ENCODE measurements around the gene CCDC102B.

Gene CCDC102B

GRCh38 chr18:68922392-68922791, 124.5 kb downstream of the CCDC102B start:
- Histone ChIP-seq H3K27me3 (ENCODE audit: insufficient read depth, poor library complexity, severe bottlenecking) (no peaks in the 10 kb centered on the region), H3K4me3 (ENCODE audit: severe bottlenecking) (no peak overlapping the region), H3K4me1 (ENCODE audit: insufficient read depth, poor library complexity, severe bottlenecking) (peaks cover 5% of the 10 kb centered on the region), H3K9me3 (ENCODE audit: severe bottlenecking) (no peaks in the 10 kb centered on the region), H3K27ac (ENCODE audit: poor library complexity, severe bottlenecking) (no peak overlapping the region), H3K36me3 (ENCODE audit: low read depth) (no peaks in the 10 kb centered on the region)
- ATAC-seq (ENCODE audit: low read depth), result peak; percentile 46; the same call in 2 of the 3 replicates
- no peak for DNase-seq (ENCODE audit: low spot score)
- no peak for TF ChIP-seq CTCF (IDR thresholded peaks at IDR 0.05; ENCODE audit: poor library complexity, severe bottlenecking)

- Histone ChIP-seq H3K4me3 (ENCODE audit: severe bottlenecking) (no peak overlapping the region), H3K27me3 (ENCODE audit: insufficient read depth, poor library complexity, severe bottlenecking) (no peaks in the 10 kb centered on the region), H3K27ac (ENCODE audit: poor library complexity, severe bottlenecking) (no peak overlapping the region), H3K4me1 (ENCODE audit: insufficient read depth, poor library complexity, severe bottlenecking) (no peaks in the 10 kb centered on the region), H3K36me3 (ENCODE audit: low read depth) (no peaks in the 10 kb centered on the region), H3K9me3 (ENCODE audit: severe bottlenecking) (no peaks in the 10 kb centered on the region)
- DNase-seq (ENCODE audit: low spot score) (no peak), ATAC-seq (ENCODE audit: low read depth) (peak; percentile 35; the same call in 2 of the 3 replicates)
- TF ChIP-seq CTCF (IDR thresholded peaks at IDR 0.05; ENCODE audit: poor library complexity, severe bottlenecking), result peak; percentile 24
These were observed 127.4 kb downstream of the CCDC102B start for GRCh38 chr18:68925268-68925667.

DNA sequence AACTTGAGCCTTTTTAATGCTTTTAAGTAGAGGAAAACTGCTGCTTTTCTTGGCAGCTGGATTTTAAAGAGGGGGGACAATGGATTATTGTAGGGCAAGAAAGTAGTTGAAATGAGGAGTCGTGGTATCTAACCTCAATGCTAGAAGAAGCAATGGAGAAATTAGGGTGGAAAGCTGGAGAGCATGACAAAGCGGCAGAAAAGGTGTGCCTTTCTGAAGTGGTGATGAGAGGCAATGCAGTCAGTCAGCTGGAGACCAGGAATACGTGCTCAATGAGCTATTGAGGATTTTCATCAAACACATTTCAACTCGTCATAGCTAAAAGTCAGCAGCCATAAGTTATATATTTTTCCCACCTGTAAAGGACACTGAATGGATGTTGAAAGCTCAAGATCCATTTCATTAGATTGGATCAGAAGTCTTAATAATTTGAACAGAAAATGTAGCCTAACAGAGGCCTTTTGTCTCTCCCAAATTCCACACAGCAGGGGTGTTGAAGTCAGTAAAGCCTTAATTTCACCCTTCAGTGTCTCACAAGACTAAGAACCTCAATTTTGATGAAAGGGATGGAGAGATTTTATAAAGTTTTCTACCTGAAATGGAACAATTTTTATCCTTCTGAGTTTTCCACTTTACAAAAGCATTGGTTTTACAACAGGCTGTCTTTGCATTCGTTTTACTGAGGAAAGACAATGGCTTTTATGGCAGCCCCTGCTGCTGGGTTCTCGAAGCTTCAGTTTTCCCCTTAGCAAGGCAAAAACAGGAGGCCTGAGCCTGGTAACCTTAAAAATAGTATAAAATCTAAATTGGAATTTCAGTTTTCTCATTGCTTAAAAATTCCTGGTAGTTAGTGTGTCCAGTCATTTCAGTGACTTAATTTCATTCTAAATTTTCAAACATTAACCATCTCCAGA, 131.1 kb downstream of the CCDC102B start:
- H3K9me3 ChIP-seq (ENCODE audit: severe bottlenecking), result no peaks in the 10 kb centered on the region
- H3K27me3 ChIP-seq (ENCODE audit: insufficient read depth, poor library complexity, severe bottlenecking), result no peaks in the 10 kb centered on the region
- DNase-seq (ENCODE audit: low spot score), result no peak
- no peak overlapping the region for H3K27ac ChIP-seq (ENCODE audit: poor library complexity, severe bottlenecking)
- no peak for TF ChIP-seq CTCF (IDR thresholded peaks at IDR 0.05; ENCODE audit: poor library complexity, severe bottlenecking)
- H3K4me3 ChIP-seq (ENCODE audit: severe bottlenecking), result no peak overlapping the region
- no peaks in the 10 kb centered on the region for H3K36me3 ChIP-seq (ENCODE audit: low read depth)
- no peaks in the 10 kb centered on the region for H3K4me1 ChIP-seq (ENCODE audit: insufficient read depth, poor library complexity, severe bottlenecking)
- ATAC-seq (ENCODE audit: low read depth), result no peak

GRCh38 chr18:68935686-68936085, 137.8 kb downstream of the CCDC102B start:
- Histone ChIP-seq H3K4me1 (ENCODE audit: insufficient read depth, poor library complexity, severe bottlenecking) (peaks cover 6% of the 10 kb centered on the region), H3K27me3 (ENCODE audit: insufficient read depth, poor library complexity, severe bottlenecking) (no peaks in the 10 kb centered on the region), H3K27ac (ENCODE audit: poor library complexity, severe bottlenecking) (no peak overlapping the region), H3K36me3 (ENCODE audit: low read depth) (no peaks in the 10 kb centered on the region), H3K4me3 (ENCODE audit: severe bottlenecking) (no peak overlapping the region), H3K9me3 (ENCODE audit: severe bottlenecking) (no peaks in the 10 kb centered on the region)
- no peak for DNase-seq (ENCODE audit: low spot score)
- no peak for TF ChIP-seq CTCF (IDR thresholded peaks at IDR 0.05; ENCODE audit: poor library complexity, severe bottlenecking)
- no peak for ATAC-seq (ENCODE audit: low read depth)

All from RWPE2 (cell line).